ENCODE data around the gene PBX4. TPM values are rescaled to one million over a fixed set of nuclear protein-coding genes. Genes with fewer than 3 reads are reported as not detected.

PBX4 gene
- total RNA-seq, 2 donors from 2014 or later = 28.3 to 56.8 TPM

DNA sequence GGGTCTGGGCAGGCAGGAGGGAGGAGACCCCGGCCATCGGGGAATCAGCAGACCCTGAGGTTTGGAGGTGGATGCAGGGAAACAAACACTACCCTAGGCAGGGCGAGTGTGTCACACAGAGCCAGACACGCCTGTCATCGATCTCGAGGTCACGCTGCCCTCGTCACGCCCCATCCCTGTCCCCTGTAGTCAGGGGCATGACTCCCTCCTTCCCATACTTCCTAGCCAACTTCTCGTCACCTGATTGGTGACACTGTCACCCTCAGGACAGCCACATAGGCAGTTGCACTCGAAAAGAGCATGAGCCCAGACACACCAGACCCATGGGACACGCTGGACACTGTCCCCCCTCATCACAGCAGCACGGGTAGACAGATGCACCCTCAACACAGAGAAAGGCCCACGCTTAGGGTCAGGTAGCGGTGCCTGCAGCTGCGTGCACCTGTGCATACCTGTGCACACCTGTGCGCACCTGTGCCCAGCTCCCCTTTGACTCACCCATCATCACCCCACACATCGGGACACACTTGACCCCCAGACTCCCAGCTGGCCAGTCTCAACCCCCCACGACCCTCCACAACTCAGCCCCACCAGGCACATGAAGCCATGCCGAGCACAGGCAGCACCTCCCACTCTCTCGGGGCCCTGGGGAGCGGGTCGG lies 68.6 kb downstream of the PBX4 start:
- Mint-ChIP-seq H3K27me3 (ENCODE audit: low read depth) (no peaks in the 10 kb centered on the region), H3K9me3 (no peaks in the 10 kb centered on the region), H3K27ac (no peak overlapping the region), H3K36me3 (ENCODE audit: insufficient read depth in 2 of 2) (no peaks in the 10 kb centered on the region), H3K4me1 (ENCODE audit: low read depth) (peaks cover 5% of the 10 kb centered on the region), H3K4me3 (no peak overlapping the region)
- DNase-seq (no peak), ATAC-seq (replicated peaks in 1 of 2) (no peak)

GRCh38 chr19:19548915-19549759 lies 69.3 kb downstream of the PBX4 start:
- Mint-ChIP-seq H3K4me1 (ENCODE audit: low read depth) (no peaks in the 10 kb centered on the region), H3K27me3 (ENCODE audit: low read depth) (no peaks in the 10 kb centered on the region), H3K4me3 (no peak overlapping the region), H3K36me3 (ENCODE audit: insufficient read depth in 2 of 2) (no peaks in the 10 kb centered on the region), H3K27ac (no peak overlapping the region), H3K9me3 (no peaks in the 10 kb centered on the region)
- DNase-seq (no peak), ATAC-seq (replicated peaks in 1 of 2) (no peak)

- Mint-ChIP-seq H3K27me3 (ENCODE audit: low read depth) (no peaks in the 10 kb centered on the region), H3K9me3 (no peaks in the 10 kb centered on the region), H3K36me3 (ENCODE audit: insufficient read depth in 2 of 2) (no peaks in the 10 kb centered on the region), H3K4me1 (ENCODE audit: low read depth) (no peaks in the 10 kb centered on the region), H3K27ac (no peak overlapping the region), H3K4me3 (no peak overlapping the region)
- no peak for ATAC-seq (replicated peaks in 1 of 2)
- DNase-seq = no peak
Measured at GRCh38 chr19:19547674-19548336, 70.7 kb downstream of the PBX4 start.

GRCh38 chr19:19546751-19547162 lies 71.7 kb downstream of the PBX4 start:
- peaks cover 6% of the 10 kb centered on the region for H3K4me1 Mint-ChIP-seq (ENCODE audit: low read depth)
- H3K4me3 Mint-ChIP-seq = no peak overlapping the region
- ATAC-seq (replicated peaks in 1 of 2) (no peak), DNase-seq (no peak)
- no peaks in the 10 kb centered on the region for H3K27me3 Mint-ChIP-seq (ENCODE audit: low read depth)
- no peaks in the 10 kb centered on the region for H3K9me3 Mint-ChIP-seq
- no peak overlapping the region for H3K27ac Mint-ChIP-seq
- no peaks in the 10 kb centered on the region for H3K36me3 Mint-ChIP-seq (ENCODE audit: insufficient read depth in 2 of 2)

DNA sequence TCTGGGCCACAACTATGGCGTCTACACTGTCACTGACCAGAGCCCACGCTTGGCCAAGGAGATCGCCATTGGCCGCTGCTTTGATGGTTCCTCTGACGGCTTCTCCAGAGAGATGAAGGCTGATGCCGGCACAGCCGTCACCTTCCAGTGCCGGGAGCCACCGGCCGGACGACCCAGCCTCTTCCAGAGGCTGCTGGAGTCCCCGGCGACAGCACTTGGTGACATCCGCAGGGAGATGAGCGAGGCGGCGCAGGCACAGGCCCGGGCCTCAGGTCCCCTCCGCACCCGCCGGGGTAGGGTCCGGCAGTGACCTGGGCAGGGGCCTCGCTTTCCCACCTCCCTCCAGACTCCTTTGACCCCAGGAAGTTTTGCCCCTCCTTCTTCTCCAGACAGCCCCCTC lies 72.8 kb downstream of the PBX4 start:
- Mint-ChIP-seq H3K4me3 (no peak overlapping the region), H3K9me3 (no peaks in the 10 kb centered on the region), H3K27me3 (ENCODE audit: low read depth) (no peaks in the 10 kb centered on the region), H3K4me1 (ENCODE audit: low read depth) (peaks cover 7% of the 10 kb centered on the region), H3K27ac (no peak overlapping the region), H3K36me3 (ENCODE audit: insufficient read depth in 2 of 2) (no peaks in the 10 kb centered on the region)
- DNase-seq = no peak
- no peak for ATAC-seq (replicated peaks in 1 of 2)

- ATAC-seq (replicated peaks in 1 of 2) = no peak
- no peaks in the 10 kb centered on the region for H3K27me3 Mint-ChIP-seq (ENCODE audit: low read depth)
Measured at GRCh38 chr19:19544954-19545591, 73.4 kb downstream of the PBX4 start.

DNA sequence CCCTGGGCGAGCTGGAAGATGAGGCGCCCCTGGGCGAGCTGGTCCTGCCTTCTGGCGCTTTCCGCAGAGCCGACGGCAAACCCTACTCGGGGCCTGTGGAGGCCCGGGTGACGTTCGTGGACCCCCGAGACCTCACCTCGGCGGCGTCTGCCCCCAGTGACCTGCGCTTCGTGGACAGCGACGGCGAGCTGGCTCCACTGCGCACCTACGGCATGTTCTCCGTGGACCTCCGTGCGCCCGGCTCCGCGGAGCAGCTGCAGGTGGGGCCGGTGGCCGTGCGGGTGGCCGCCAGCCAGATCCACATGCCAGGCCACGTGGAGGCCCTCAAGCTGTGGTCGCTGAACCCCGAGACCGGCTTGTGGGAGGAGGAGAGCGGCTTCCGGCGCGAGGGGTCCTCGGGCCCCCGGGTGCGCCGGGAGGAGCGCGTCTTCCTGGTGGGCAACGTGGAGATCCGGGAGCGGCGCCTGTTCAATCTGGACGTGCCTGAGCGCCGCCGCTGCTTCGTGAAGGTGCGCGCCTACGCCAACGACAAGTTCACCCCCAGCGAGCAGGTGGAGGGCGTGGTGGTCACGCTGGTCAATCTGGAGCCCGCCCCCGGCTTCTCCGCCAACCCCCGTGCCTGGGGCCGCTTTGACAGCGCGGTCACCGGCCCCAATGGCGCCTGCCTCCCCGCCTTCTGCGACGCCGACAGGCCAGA lies 74.1 kb downstream of the PBX4 start:
- DNase-seq (no peak), ATAC-seq (replicated peaks in 1 of 2) (no peak)
- Mint-ChIP-seq H3K9me3 (no peaks in the 10 kb centered on the region), H3K27ac (no peak overlapping the region), H3K4me3 (no peak overlapping the region), H3K36me3 (ENCODE audit: insufficient read depth in 2 of 2) (no peaks in the 10 kb centered on the region), H3K27me3 (ENCODE audit: low read depth) (peaks cover 4% of the 10 kb centered on the region), H3K4me1 (ENCODE audit: low read depth) (peaks cover 10% of the 10 kb centered on the region)

More at GRCh38 chr19:19544954-19545591, 73.4 kb downstream of the PBX4 start:
- H3K9me3 Mint-ChIP-seq = no peaks in the 10 kb centered on the region
- H3K4me1 Mint-ChIP-seq (ENCODE audit: low read depth) = peaks cover 10% of the 10 kb centered on the region
- no peaks in the 10 kb centered on the region for H3K36me3 Mint-ChIP-seq (ENCODE audit: insufficient read depth in 2 of 2)
- no peak for DNase-seq
- no peak overlapping the region for H3K27ac Mint-ChIP-seq
- no peak overlapping the region for H3K4me3 Mint-ChIP-seq

- DNase-seq = no peak
- H3K9me3 Mint-ChIP-seq = no peaks in the 10 kb centered on the region
- H3K36me3 Mint-ChIP-seq (ENCODE audit: insufficient read depth in 2 of 2) = peaks cover 0 to 1% of the 10 kb centered on the region in 2 donors
- peaks cover 11% of the 10 kb centered on the region for H3K27me3 Mint-ChIP-seq (ENCODE audit: low read depth)
- no peak for ATAC-seq (replicated peaks in 1 of 2)
- no peak overlapping the region for H3K4me3 Mint-ChIP-seq
- no peak overlapping the region for H3K27ac Mint-ChIP-seq
- H3K4me1 Mint-ChIP-seq (ENCODE audit: low read depth) = peaks cover 17% of the 10 kb centered on the region
Measured at GRCh38 chr19:19543640-19544039, 74.8 kb downstream of the PBX4 start.

DNA sequence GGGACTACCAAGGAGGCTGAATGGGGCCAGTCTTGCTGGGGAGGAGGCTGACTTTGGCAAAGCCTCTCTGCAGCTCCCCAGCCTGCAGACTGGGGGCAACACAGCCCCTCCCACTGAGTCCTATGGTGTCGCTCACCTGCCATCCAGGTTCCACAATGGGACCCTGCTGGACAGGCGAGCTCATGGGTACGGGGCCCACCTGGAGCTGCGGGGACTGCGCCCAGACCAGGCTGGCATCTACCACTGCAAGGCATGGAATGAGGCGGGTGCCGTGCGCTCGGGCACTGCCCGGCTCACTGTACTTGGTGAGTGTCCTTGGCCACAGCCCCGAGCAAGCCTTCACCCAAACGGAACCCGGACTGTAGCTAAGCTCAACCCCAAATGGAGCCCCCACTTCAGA lies 75.4 kb downstream of the PBX4 start:
- peaks cover 14% of the 10 kb centered on the region for H3K27me3 Mint-ChIP-seq (ENCODE audit: low read depth)
- H3K4me3 Mint-ChIP-seq = no peak overlapping the region
- no peaks in the 10 kb centered on the region for H3K9me3 Mint-ChIP-seq
- ATAC-seq (replicated peaks in 1 of 2) (no peak), DNase-seq (no peak)
- H3K27ac Mint-ChIP-seq = no peak overlapping the region
- peaks cover 0 to 1% of the 10 kb centered on the region in 2 donors for H3K36me3 Mint-ChIP-seq (ENCODE audit: insufficient read depth in 2 of 2)
- peaks cover 21% of the 10 kb centered on the region for H3K4me1 Mint-ChIP-seq (ENCODE audit: low read depth)

- H3K36me3 Mint-ChIP-seq (ENCODE audit: insufficient read depth in 2 of 2) = peaks cover 0 to 1% of the 10 kb centered on the region in 2 donors
- ATAC-seq (replicated peaks in 1 of 2) = no peak
Measured at GRCh38 chr19:19542507-19542906, 76.0 kb downstream of the PBX4 start.

DNA sequence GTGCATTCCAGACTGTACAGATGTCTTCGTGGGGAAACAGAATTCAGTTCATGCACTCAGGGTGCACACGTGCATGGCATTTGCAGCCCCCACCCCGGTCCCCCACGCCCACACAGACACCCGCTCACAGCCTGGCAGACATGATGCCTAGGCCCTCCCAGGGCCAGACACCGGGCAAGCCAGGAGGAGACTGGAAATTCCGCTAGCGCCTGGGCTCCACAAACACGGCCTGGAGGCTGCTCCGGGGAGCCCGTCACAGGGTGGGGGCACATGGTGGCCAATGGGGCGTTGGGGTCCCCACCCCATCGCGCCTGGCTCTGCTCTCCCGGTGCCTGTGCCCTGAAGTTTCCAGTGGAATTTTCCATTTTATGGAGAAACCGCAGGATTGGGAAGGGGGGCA lies 76.9 kb downstream of the PBX4 start:
- H3K4me3 Mint-ChIP-seq = peak overlapping the region in 1 of 2 donors; percentile 85
- H3K27me3 Mint-ChIP-seq (ENCODE audit: low read depth) = peaks cover 19% of the 10 kb centered on the region
- no peak overlapping the region for H3K27ac Mint-ChIP-seq
- DNase-seq (no peak), ATAC-seq (replicated peaks in 1 of 2) (no peak)
- H3K4me1 Mint-ChIP-seq (ENCODE audit: low read depth) = peaks cover 24% of the 10 kb centered on the region
- no peaks in the 10 kb centered on the region for H3K9me3 Mint-ChIP-seq
- peaks cover 0 to 1% of the 10 kb centered on the region in 2 donors for H3K36me3 Mint-ChIP-seq (ENCODE audit: insufficient read depth in 2 of 2)

More at GRCh38 chr19:19542507-19542906, 76.0 kb downstream of the PBX4 start:
- Mint-ChIP-seq H3K4me1 (ENCODE audit: low read depth) (peaks cover 21% of the 10 kb centered on the region), H3K27me3 (ENCODE audit: low read depth) (peaks cover 14% of the 10 kb centered on the region), H3K9me3 (no peaks in the 10 kb centered on the region), H3K27ac (no peak overlapping the region), H3K4me3 (no peak overlapping the region)
- DNase-seq = no peak

GRCh38 chr19:19540715-19541515 lies 77.6 kb downstream of the PBX4 start:
- H3K4me3 Mint-ChIP-seq = peak overlapping the region; percentile 70 to 85
- ATAC-seq (replicated peaks in 1 of 2) (peak; percentile 81 to 86), DNase-seq (peak; percentile 86 to 87)
- no peak overlapping the region for H3K27ac Mint-ChIP-seq
- H3K36me3 Mint-ChIP-seq (ENCODE audit: insufficient read depth in 2 of 2) = peaks cover 0 to 1% of the 10 kb centered on the region in 2 donors
- H3K27me3 Mint-ChIP-seq (ENCODE audit: low read depth) = peaks cover 20% of the 10 kb centered on the region
- H3K4me1 Mint-ChIP-seq (ENCODE audit: low read depth) = peaks cover 25% of the 10 kb centered on the region
- no peaks in the 10 kb centered on the region for H3K9me3 Mint-ChIP-seq
